ENCODE data around the gene TNFSF4.
"Not testable (repeated sequence)": the region's sequence is repeated elsewhere in the genome, so short reads cannot be mapped to it uniquely, and the experiment has no call there.

The TNFSF4 gene

DNA sequence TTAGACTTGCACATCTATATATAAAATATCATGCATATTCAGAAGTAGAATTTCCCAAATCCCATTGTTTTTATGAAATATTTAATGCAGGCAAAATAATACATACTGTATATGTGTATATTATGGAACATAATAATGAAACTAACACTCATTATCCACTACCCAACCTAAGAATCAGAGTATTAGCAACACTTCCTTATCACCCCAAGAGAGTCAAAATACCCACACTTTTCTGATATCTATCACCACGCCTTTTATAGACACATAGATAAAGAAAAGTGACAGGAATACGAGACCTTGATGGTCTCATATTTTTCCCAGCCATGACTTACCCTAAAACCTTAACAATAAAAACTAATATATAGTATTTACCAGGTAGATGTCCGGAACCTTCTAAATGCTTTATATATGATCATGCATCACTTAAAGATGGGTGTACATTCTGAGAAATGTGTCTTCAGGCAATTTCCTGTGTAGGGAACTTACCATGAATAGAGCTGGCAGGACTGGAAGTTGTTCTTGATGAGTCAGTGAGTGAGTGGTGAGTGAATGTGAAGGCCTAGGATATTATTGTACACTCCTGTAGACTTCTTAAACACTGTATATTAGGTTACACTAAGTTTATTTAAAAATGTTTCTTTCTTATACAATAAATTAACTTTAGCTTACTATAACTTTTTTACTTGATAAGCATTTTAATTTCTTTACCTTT, 45.5 kb downstream of the TNFSF4 start:
- DNase-seq = no peak

DNA sequence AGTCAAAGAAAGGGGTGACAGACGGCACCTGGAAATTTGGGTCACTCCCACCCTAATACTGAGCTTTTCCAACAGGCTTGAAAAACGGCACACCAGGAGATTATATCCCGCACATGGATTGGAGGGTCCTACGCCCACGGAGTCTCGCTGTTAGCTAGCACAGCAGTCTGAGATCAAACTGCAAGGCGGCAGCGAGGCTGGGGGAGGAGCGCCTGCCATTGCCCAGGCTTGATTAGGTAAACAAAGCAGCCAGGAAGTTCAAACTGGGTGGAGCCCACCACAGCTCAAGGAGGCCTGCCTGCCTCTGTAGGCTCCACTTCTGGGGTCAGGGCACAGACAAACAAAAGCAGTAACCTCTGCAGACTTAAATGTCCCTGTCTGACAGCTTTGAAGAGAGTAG, 53.2 kb downstream of the TNFSF4 start:
- not testable (repeated sequence) for DNase-seq

DNA sequence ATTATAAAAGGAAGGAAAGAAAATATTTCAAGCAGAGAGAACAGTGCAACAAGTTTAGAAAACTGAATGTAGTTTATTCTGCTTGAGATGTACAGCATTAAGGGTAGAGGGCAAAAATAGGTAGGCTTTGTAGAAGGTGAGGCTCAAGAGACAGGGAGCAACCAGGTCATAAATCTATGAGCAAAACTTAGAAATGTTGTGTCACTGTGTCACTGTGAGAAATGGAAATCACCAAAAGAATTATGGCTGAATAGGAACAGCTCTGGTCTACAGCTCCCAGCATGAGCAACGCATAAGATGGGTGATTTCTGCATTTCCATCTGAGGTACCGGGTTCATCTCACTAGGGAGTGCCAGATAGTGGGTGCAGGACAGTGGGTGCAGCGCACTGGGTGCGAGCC, 53.6 kb downstream of the TNFSF4 start:
- no peak for DNase-seq

DNA sequence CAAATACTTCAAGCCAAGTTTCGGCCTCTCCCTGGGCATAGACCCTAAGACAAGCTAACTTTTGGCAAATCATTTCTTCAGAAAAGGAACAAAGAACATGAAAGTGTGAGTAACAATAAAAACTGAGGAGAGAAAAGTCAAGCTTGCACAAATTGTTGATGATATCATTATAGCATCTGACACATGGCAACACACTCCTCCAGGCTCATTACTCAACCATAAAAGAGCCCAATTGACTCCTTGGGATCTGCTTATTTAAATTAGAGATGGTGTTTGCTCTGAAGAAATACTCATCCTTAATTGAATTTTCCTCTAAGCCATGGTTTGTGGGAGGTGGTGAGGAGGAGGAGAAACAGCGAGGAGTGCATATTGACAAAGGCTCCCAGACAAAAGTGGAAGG, 54.5 kb downstream of the TNFSF4 start:
- DNase-seq = no peak

DNA sequence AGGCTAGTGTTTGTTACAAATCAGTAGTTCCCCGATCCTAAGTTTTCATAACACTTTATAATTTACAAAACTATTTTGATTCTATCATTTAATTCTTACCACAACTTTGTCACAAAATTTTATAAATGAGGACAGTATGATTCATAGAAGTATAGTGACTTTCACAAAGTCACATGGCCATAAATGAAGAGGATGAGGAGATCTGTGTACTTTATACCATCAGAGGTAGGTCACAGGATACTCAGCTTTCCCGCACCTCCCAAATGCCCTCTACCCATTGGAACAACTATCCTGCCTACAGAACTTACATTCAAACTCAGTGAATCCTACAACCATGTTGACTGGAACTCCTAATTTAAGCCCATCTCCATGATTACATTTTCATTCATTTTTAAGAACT, 56.3 kb downstream of the TNFSF4 start:
- DNase-seq = no peak

- no peak for DNase-seq
These were observed 57.2 kb downstream of the TNFSF4 start for GRCh38 chr1:173149887-173150286.

GRCh38 chr1:173148971-173149370, 58.2 kb downstream of the TNFSF4 start:
- no peak for DNase-seq

DNA sequence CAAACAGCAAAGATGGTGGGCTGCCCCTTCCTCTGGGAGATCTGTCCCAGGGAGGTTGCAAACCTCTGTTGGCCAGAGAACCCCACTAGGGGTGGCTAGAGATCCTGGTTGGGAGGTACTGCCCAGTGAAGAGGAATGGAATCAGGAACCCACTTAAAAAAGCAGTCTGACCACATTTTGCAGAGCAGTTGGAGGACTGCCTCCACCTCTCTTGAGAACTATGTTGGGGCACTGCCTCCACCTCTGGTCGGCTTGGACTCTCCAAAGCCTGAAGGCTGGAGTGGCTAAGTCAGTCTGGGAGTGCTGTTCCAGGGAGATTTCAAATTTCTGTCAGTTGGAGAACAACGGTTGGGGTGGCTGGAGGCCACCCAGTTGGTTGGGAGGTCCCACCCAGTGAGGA, 58.6 kb downstream of the TNFSF4 start:
- DNase-seq = no peak

DNA sequence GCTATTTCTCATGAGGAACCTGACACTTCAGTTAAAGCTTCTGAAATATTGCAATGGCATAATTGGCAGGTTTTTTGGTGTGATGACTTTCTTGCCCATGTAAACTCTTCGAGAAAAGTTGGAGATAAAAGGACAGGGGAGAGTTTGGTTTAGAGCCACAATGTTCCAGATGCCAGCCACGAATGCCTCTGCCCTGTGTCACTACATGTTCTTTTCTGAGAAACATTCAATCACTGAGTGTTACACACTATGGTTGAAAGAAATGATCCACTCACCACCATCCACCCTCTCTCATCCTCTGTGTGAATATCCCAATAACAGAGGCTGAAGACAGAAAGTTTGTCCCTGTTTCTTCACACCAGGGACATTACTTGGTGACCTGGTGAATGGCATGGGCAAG, 66.4 kb downstream of the TNFSF4 start:
- DNase-seq = no peak

DNA sequence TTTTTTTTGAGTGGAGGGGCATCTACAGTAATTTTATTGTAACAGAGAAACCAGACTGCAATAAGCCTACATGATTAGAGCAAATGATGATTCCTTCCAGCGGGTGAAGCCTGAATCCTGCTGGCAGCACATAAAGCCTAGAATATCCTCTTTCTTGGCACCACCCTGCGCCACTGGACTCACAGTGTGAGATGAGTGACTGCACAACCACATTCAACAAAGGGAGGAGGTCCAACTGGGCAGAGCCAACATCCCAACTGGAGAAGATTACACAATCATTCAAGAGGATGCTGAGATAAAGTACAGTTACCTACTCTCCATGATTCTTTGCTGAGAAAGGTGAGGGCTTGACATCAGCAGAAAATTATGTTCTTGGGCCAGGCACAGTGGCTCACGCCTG, 67.4 kb downstream of the TNFSF4 start:
- DNase-seq = no peak

DNA sequence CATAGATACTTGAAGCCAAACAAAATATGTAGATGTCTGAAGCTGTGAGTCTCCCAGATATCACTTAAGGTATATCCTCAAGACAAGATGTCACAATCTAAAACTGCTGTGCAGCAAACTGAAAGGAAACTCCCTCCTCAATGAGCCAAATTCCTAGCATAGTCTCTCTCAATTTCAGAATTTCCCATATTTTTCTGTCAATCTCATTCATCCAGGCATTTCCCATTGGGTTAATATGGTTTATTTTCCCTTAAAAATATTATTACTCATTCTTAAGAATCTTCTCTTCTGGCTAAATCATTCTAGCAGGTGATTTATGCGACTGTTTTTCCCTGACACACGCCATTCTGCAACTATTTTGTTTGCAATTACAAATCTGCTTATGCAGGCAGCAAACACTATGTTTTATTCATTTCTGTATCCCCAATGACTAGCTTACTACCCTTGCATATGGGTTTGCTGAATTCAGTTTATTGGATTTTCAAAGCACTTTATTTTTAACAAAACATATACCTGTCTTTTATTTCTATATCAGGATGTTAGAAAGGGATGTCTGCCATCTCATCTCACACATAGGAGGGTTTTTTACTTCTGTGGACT, 69.9 kb downstream of the TNFSF4 start:
- DNase-seq = no peak

GRCh38 chr1:173134800-173135199, 72.3 kb downstream of the TNFSF4 start:
- DNase-seq = no peak

GRCh38 chr1:173134029-173134428, 73.1 kb downstream of the TNFSF4 start:
- DNase-seq = no peak

All from KG1 (cell line).